ENCODE data around the gene BMP6. TPM values are rescaled to one million over a fixed set of nuclear protein-coding genes. Genes with fewer than 3 reads are reported as not detected.
A peak's percentile ranks its signal among the peaks of the same experiment; 100 is the strongest.

Gene BMP6
- total RNA-seq, 1 experiment from 2014 or later, result not detected

GRCh38 chr6:7912736-7913517 lies 187.0 kb downstream of the BMP6 start:
- Histone ChIP-seq H3K4me3 (ENCODE audit: low read length) (no peak overlapping the region), H2AFZ (ENCODE audit: low read length) (no peak overlapping the region), H3K27me3 (ENCODE audit: low read length) (no peaks in the 10 kb centered on the region), H3K4me2 (ENCODE audit: low read depth, low read length, poor library complexity, severe bottlenecking) (no peak overlapping the region), H4K20me1 (ENCODE audit: insufficient read depth, low read depth, low read length) (no peaks in the 10 kb centered on the region), H3K4me1 (ENCODE audit: low read length) (peaks cover 16% of the 10 kb centered on the region), H3K9me3 (ENCODE audit: low read length) (no peaks in the 10 kb centered on the region), H3K36me3 (ENCODE audit: insufficient read depth, low read length) (no peaks in the 10 kb centered on the region), H3K9me2 (replicated peaks; ENCODE audit: insufficient read depth, low read length) (no peaks in the 10 kb centered on the region), H3K27ac (ENCODE audit: low read length) (no peak overlapping the region), H3K9ac (ENCODE audit: low read length) (no peak overlapping the region), H3K79me2 (ENCODE audit: low read length) (peaks cover 20% of the 10 kb centered on the region)
- DNase-seq, result peak; percentile 49

- H3K9me3 ChIP-seq (ENCODE audit: low read length), result no peaks in the 10 kb centered on the region
- H2AFZ ChIP-seq (ENCODE audit: low read length), result no peak overlapping the region
Observed at GRCh38 chr6:7914311-7914710, 188.4 kb downstream of the BMP6 start.

GRCh38 chr6:7914991-7915789 lies 189.3 kb downstream of the BMP6 start:
- H4K20me1 ChIP-seq (ENCODE audit: insufficient read depth, low read depth, low read length), result no peaks in the 10 kb centered on the region
- no peak overlapping the region for H3K9ac ChIP-seq (ENCODE audit: low read length)
- no peak overlapping the region for H2AFZ ChIP-seq (ENCODE audit: low read length)
- H3K27ac ChIP-seq (ENCODE audit: low read length), result no peak overlapping the region
- H3K9me3 ChIP-seq (ENCODE audit: low read length), result no peaks in the 10 kb centered on the region
- peak; percentile 51 for DNase-seq
- H3K27me3 ChIP-seq (ENCODE audit: low read length), result no peaks in the 10 kb centered on the region
- no peak overlapping the region for H3K4me3 ChIP-seq (ENCODE audit: low read length)
- no peaks in the 10 kb centered on the region for H3K36me3 ChIP-seq (ENCODE audit: insufficient read depth, low read length)
- no peaks in the 10 kb centered on the region for H3K9me2 ChIP-seq (replicated peaks; ENCODE audit: insufficient read depth, low read length)
- H3K4me2 ChIP-seq (ENCODE audit: low read depth, low read length, poor library complexity, severe bottlenecking), result no peak overlapping the region
- peaks cover 5% of the 10 kb centered on the region for H3K4me1 ChIP-seq (ENCODE audit: low read length)
- no peaks in the 10 kb centered on the region for H3K79me2 ChIP-seq (ENCODE audit: low read length)

More at GRCh38 chr6:7914311-7914710, 188.4 kb downstream of the BMP6 start:
- no peak overlapping the region for H3K27ac ChIP-seq (ENCODE audit: low read length)
- DNase-seq, result no peak
- H3K36me3 ChIP-seq (ENCODE audit: insufficient read depth, low read length), result no peaks in the 10 kb centered on the region
- peaks cover 6% of the 10 kb centered on the region for H3K4me1 ChIP-seq (ENCODE audit: low read length)
- H3K27me3 ChIP-seq (ENCODE audit: low read length), result no peaks in the 10 kb centered on the region
- no peak overlapping the region for H3K4me2 ChIP-seq (ENCODE audit: low read depth, low read length, poor library complexity, severe bottlenecking)
- H3K9me2 ChIP-seq (replicated peaks; ENCODE audit: insufficient read depth, low read length), result no peaks in the 10 kb centered on the region
- H3K4me3 ChIP-seq (ENCODE audit: low read length), result no peak overlapping the region
- peaks cover 6% of the 10 kb centered on the region for H3K79me2 ChIP-seq (ENCODE audit: low read length)
- H3K9ac ChIP-seq (ENCODE audit: low read length), result no peak overlapping the region
- H4K20me1 ChIP-seq (ENCODE audit: insufficient read depth, low read depth, low read length), result no peaks in the 10 kb centered on the region

- Histone ChIP-seq H4K20me1 (ENCODE audit: insufficient read depth, low read depth, low read length) (no peaks in the 10 kb centered on the region), H3K9me2 (replicated peaks; ENCODE audit: insufficient read depth, low read length) (no peaks in the 10 kb centered on the region), H3K27me3 (ENCODE audit: low read length) (no peaks in the 10 kb centered on the region), H3K9ac (ENCODE audit: low read length) (no peak overlapping the region), H3K36me3 (ENCODE audit: insufficient read depth, low read length) (no peaks in the 10 kb centered on the region), H3K4me3 (ENCODE audit: low read length) (no peak overlapping the region), H2AFZ (ENCODE audit: low read length) (no peak overlapping the region), H3K27ac (ENCODE audit: low read length) (no peak overlapping the region), H3K79me2 (ENCODE audit: low read length) (no peaks in the 10 kb centered on the region), H3K9me3 (ENCODE audit: low read length) (no peaks in the 10 kb centered on the region), H3K4me2 (ENCODE audit: low read depth, low read length, poor library complexity, severe bottlenecking) (no peak overlapping the region), H3K4me1 (ENCODE audit: low read length) (no peaks in the 10 kb centered on the region)
- DNase-seq, result no peak
Observed at GRCh38 chr6:7916959-7917358, 191.1 kb downstream of the BMP6 start.

- Histone ChIP-seq H2AFZ (ENCODE audit: low read length) (no peak overlapping the region), H3K4me2 (ENCODE audit: low read depth, low read length, poor library complexity, severe bottlenecking) (no peak overlapping the region), H4K20me1 (ENCODE audit: insufficient read depth, low read depth, low read length) (no peaks in the 10 kb centered on the region), H3K4me3 (ENCODE audit: low read length) (no peak overlapping the region), H3K27ac (ENCODE audit: low read length) (no peak overlapping the region), H3K79me2 (ENCODE audit: low read length) (no peaks in the 10 kb centered on the region), H3K4me1 (ENCODE audit: low read length) (no peaks in the 10 kb centered on the region), H3K9me3 (ENCODE audit: low read length) (no peaks in the 10 kb centered on the region), H3K36me3 (ENCODE audit: insufficient read depth, low read length) (no peaks in the 10 kb centered on the region), H3K27me3 (ENCODE audit: low read length) (no peaks in the 10 kb centered on the region), H3K9ac (ENCODE audit: low read length) (no peak overlapping the region), H3K9me2 (replicated peaks; ENCODE audit: insufficient read depth, low read length) (no peaks in the 10 kb centered on the region)
- DNase-seq, result no peak
Observed at GRCh38 chr6:7917729-7918128, 191.8 kb downstream of the BMP6 start.

- Histone ChIP-seq H4K20me1 (ENCODE audit: insufficient read depth, low read depth, low read length) (no peaks in the 10 kb centered on the region), H3K27ac (ENCODE audit: low read length) (no peak overlapping the region), H3K4me2 (ENCODE audit: low read depth, low read length, poor library complexity, severe bottlenecking) (no peak overlapping the region), H3K36me3 (ENCODE audit: insufficient read depth, low read length) (no peaks in the 10 kb centered on the region), H3K4me1 (ENCODE audit: low read length) (no peaks in the 10 kb centered on the region), H2AFZ (ENCODE audit: low read length) (no peak overlapping the region), H3K9ac (ENCODE audit: low read length) (no peak overlapping the region), H3K79me2 (ENCODE audit: low read length) (no peaks in the 10 kb centered on the region), H3K9me2 (replicated peaks; ENCODE audit: insufficient read depth, low read length) (no peaks in the 10 kb centered on the region), H3K4me3 (ENCODE audit: low read length) (no peak overlapping the region), H3K27me3 (ENCODE audit: low read length) (no peaks in the 10 kb centered on the region), H3K9me3 (ENCODE audit: low read length) (no peaks in the 10 kb centered on the region)
- no peak for DNase-seq
Observed at GRCh38 chr6:7918403-7918802, 192.5 kb downstream of the BMP6 start.

GRCh38 chr6:7919871-7920270 lies 194.0 kb downstream of the BMP6 start:
- DNase-seq, result peak; percentile 39
- Histone ChIP-seq H3K4me3 (ENCODE audit: low read length) (no peak overlapping the region), H3K27ac (ENCODE audit: low read length) (no peak overlapping the region), H3K27me3 (ENCODE audit: low read length) (no peaks in the 10 kb centered on the region), H3K9me2 (replicated peaks; ENCODE audit: insufficient read depth, low read length) (no peaks in the 10 kb centered on the region), H3K79me2 (ENCODE audit: low read length) (no peaks in the 10 kb centered on the region), H2AFZ (ENCODE audit: low read length) (no peak overlapping the region), H3K4me1 (ENCODE audit: low read length) (no peaks in the 10 kb centered on the region), H3K4me2 (ENCODE audit: low read depth, low read length, poor library complexity, severe bottlenecking) (no peak overlapping the region), H3K36me3 (ENCODE audit: insufficient read depth, low read length) (no peaks in the 10 kb centered on the region), H3K9ac (ENCODE audit: low read length) (no peak overlapping the region), H3K9me3 (ENCODE audit: low read length) (no peaks in the 10 kb centered on the region), H4K20me1 (ENCODE audit: insufficient read depth, low read depth, low read length) (no peaks in the 10 kb centered on the region)

- no peaks in the 10 kb centered on the region for H3K9me3 ChIP-seq (ENCODE audit: low read length)
- no peaks in the 10 kb centered on the region for H3K9me2 ChIP-seq (replicated peaks; ENCODE audit: insufficient read depth, low read length)
- H3K79me2 ChIP-seq (ENCODE audit: low read length), result no peaks in the 10 kb centered on the region
- no peaks in the 10 kb centered on the region for H4K20me1 ChIP-seq (ENCODE audit: insufficient read depth, low read depth, low read length)
- no peak overlapping the region for H3K4me2 ChIP-seq (ENCODE audit: low read depth, low read length, poor library complexity, severe bottlenecking)
- DNase-seq, result peak; percentile 24
- no peak overlapping the region for H3K9ac ChIP-seq (ENCODE audit: low read length)
- H2AFZ ChIP-seq (ENCODE audit: low read length), result no peak overlapping the region
- H3K27ac ChIP-seq (ENCODE audit: low read length), result no peak overlapping the region
- no peak overlapping the region for H3K4me3 ChIP-seq (ENCODE audit: low read length)
- H3K4me1 ChIP-seq (ENCODE audit: low read length), result no peaks in the 10 kb centered on the region
- no peaks in the 10 kb centered on the region for H3K27me3 ChIP-seq (ENCODE audit: low read length)
- no peaks in the 10 kb centered on the region for H3K36me3 ChIP-seq (ENCODE audit: insufficient read depth, low read length)
Observed at GRCh38 chr6:7920425-7920824, 194.5 kb downstream of the BMP6 start.
